ENCODE data around the gene TMEM108.

- TF ChIP-seq CTCF (IDR thresholded peaks at IDR 0.05) (no peak), POLR2A (IDR thresholded peaks at IDR 0.05) (no peak)
Measured at GRCh38 chr3:133189893-133190292, 151.7 kb downstream of the TMEM108 start.

Data from lower leg skin (tissue), 3 donors.